GM10266 (cell line): Measurements from ENCODE around the gene C11orf21.

Experiments
- DNase-seq: peaks from one replicate; pipeline ENCODE4 v3.0.0; 2012; ENCODE audit errors: extremely low spot score
- CTCF ChIP-seq: IDR thresholded peaks from 2 replicates; pipeline ENCODE4 v1.5.1; 2012; ENCODE audit warnings: mild to moderate bottlenecking, low read depth; ENCODE audit not compliant: control insufficient read depth, insufficient read depth; ENCODE audit errors: missing control alignments

Gene C11orf21

DNA sequence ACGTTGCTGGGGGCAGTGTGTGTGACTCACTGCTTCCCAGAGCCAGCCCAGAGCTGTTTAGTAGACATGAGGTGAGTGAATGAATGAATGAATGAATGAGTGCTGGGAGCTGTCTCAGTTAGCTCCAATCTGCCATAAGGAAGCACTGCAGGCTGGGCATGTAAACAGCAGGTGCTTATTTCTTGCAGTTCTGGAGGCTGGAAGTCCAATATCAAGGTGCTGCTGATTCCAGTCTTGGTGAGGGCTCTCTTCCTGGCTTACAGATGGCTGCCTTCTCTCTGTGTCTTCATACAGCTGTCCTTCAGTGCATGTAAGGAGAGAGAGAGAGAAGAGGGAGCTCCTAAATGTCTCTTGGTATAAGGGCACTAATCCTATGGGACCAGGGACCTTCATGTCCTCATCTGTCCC, 4.1 kb downstream of the C11orf21 start:
- no peak for DNase-seq
- TF ChIP-seq CTCF, result no peak

- TF ChIP-seq CTCF, result no peak
- no peak for DNase-seq
These were observed 4.7 kb downstream of the C11orf21 start for GRCh38 chr11:2296913-2297622.

- no peak for TF ChIP-seq CTCF
- no peak for DNase-seq
These were observed 5.5 kb downstream of the C11orf21 start for GRCh38 chr11:2295971-2296912.

- TF ChIP-seq CTCF, result no peak
- DNase-seq, result no peak
These were observed 6.8 kb downstream of the C11orf21 start for GRCh38 chr11:2294926-2295290.

GRCh38 chr11:2293984-2294925, 7.5 kb downstream of the C11orf21 start:
- DNase-seq, result no peak
- TF ChIP-seq CTCF, result no peak

DNA sequence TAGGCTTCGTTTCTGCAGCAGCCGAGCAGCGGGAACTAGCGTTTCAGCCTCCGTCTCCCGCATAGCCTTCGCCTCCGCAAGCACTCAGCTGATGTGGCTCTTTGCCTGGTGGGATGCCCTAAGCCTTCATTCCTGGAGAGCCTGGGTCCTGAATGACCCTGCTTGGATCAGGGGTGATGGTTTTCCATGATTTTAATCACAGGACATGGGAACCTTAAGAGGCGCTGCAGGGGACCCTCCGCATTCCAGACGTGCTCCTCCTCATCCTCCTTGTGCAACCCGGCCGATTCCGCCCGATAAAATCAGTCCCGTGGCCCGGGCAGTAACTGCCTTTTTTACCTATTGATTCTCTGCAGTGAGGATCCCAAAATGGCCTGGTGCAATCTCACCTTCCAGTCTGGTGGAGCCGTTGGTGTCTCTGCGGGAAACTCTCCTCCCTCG, 8.2 kb downstream of the C11orf21 start:
- no peak for DNase-seq
- no peak for TF ChIP-seq CTCF
